DMS153 treated with DMSO at 0.1 percent for 48 hours (cell line): Measurements from ENCODE around the gene BZW1.
A peak's percentile ranks its signal among the peaks of the same experiment; 100 is the strongest.

Experiments
- DNase-seq: peaks from one replicate; lab custom pipeline; 2025; ENCODE audit not compliant: unreplicated experiment; lab: John Stamatoyannopoulos, UW

BZW1 gene

GRCh38 chr2:200829258-200829655 is 17.5 kb downstream of the BZW1 start:
- DNase-seq = no peak

- DNase-seq = no peak
Observed at GRCh38 chr2:200834701-200835100, 23.0 kb downstream of the BZW1 start.

GRCh38 chr2:200839513-200839912 is 27.8 kb downstream of the BZW1 start:
- no peak for DNase-seq

GRCh38 chr2:200843993-200844948 is 32.6 kb downstream of the BZW1 start:
- DNase-seq = no peak

GRCh38 chr2:200845194-200845593 is 33.5 kb downstream of the BZW1 start:
- DNase-seq = no peak

- no peak for DNase-seq
Observed at GRCh38 chr2:200845669-200846325, 34.1 kb downstream of the BZW1 start.

GRCh38 chr2:200847269-200847668 is 35.6 kb downstream of the BZW1 start:
- DNase-seq = no peak

- no peak for DNase-seq
Observed at GRCh38 chr2:200847939-200848338, 36.2 kb downstream of the BZW1 start.

GRCh38 chr2:200850512-200851256 is 39.0 kb downstream of the BZW1 start:
- no peak for DNase-seq

GRCh38 chr2:200851398-200852248 is 39.9 kb downstream of the BZW1 start:
- no peak for DNase-seq

GRCh38 chr2:200852605-200853004 is 40.9 kb downstream of the BZW1 start:
- DNase-seq = no peak

- no peak for DNase-seq
Observed at GRCh38 chr2:200856806-200857205, 45.1 kb downstream of the BZW1 start.

- no peak for DNase-seq
Observed at GRCh38 chr2:200860092-200860795, 48.5 kb downstream of the BZW1 start.

GRCh38 chr2:200861617-200862155 is 50.0 kb downstream of the BZW1 start:
- no peak for DNase-seq

- no peak for DNase-seq
Observed at GRCh38 chr2:200862532-200863000, 50.9 kb downstream of the BZW1 start.

GRCh38 chr2:200863782-200864175 is 52.1 kb downstream of the BZW1 start:
- no peak for DNase-seq

GRCh38 chr2:200864176-200865034 is 52.7 kb downstream of the BZW1 start, which contains the start of gene CLK1:
Gene CLK1, minus strand, starts transcription at chr2:200864658. Its CDS starts 2,796 bp downstream, at chr2:200861862.
- peak; percentile 13 for DNase-seq

GRCh38 chr2:200869014-200869413 is 57.3 kb downstream of the BZW1 start:
- no peak for DNase-seq

GRCh38 chr2:200871151-200871550 is 59.4 kb downstream of the BZW1 start:
- no peak for DNase-seq
